Transverse colon (tissue), 4 donors: ENCODE results near the gene MGAT3. TPM values are rescaled to one million over a fixed set of nuclear protein-coding genes. Genes with fewer than 3 reads are reported as not detected.

ENCODE experiments used
- DNase-seq: peaks from one replicate; pipeline ENCODE4 v3.0.0-alpha.2; 2019
- H3K27ac ChIP-seq, 4 donors: fragments of 200-600 bp; sonication (generic); 2 replicates each; pipeline ENCODE4 v1.5.1; 2016 to 2018; ENCODE audit warnings: inconsistent platforms in 4 of 4
- H3K27me3 ChIP-seq: fragments of 200-600 bp; sonication (generic); 2 replicates; pipeline ENCODE4 v1.5.1; 2017; ENCODE audit warnings: inconsistent platforms
- H3K36me3 ChIP-seq, 4 donors: fragments of 200-600 bp; sonication (generic); 2 replicates each; pipeline ENCODE4 v1.5.1; 2017 to 2019; ENCODE audit warnings: inconsistent platforms in 4 of 4
- H3K4me1 ChIP-seq, 4 donors: fragments of 200-600 bp; sonication (generic); 2 replicates each; pipeline ENCODE4 v1.5.1; 2017 to 2020; ENCODE audit warnings: inconsistent platforms in 4 of 4
- H3K4me3 ChIP-seq, 4 donors: fragments of 200-600 bp; sonication (generic); 1 replicate in 1 of 4; 2 replicates in 3 of 4; pipeline versions ENCODE4 v1.5.1 to v1.6.1; 2017 to 2019; ENCODE audit warnings: inconsistent platforms in 4 of 4
- H3K9me3 ChIP-seq, 2 donors: fragments of 200-600 bp; sonication (generic); 2 replicates each; pipeline ENCODE4 v1.5.1; 2017 to 2019; ENCODE audit warnings: inconsistent platforms in 2 of 2
- CTCF ChIP-seq, 5 experiments: fragments of 200-600 bp in 3 of 5; fragments of 450-650 bp in 2 of 5; sonication (generic) in 3 of 5; IDR thresholded peaks; 1 replicate in 2 of 5; 2 replicates in 3 of 5; pipeline ENCODE4 v1.5.1; 2016 to 2017; ENCODE audit warnings: antibody characterized with exemption in 5 of 5, inconsistent platforms in 3 of 5, mild to moderate bottlenecking in 2 of 5, moderate library complexity in 1 of 5
- EP300 ChIP-seq: sonication (generic); formaldehyde crosslinking; IDR thresholded peaks from one replicate; pipeline ENCODE4 v1.6.1; 2017; ENCODE audit warnings: antibody characterized with exemption, low read depth
- POLR2A ChIP-seq: fragments of 450-650 bp; IDR thresholded peaks from one replicate; pipeline ENCODE4 v1.6.1; 2016; ENCODE audit warnings: antibody characterized with exemption, mild to moderate bottlenecking, moderate library complexity
- POLR2AphosphoS5 ChIP-seq, 3 donors: sonication (generic); formaldehyde crosslinking; IDR thresholded peaks; one replicate each; pipeline ENCODE4 v1.6.1; 2016; ENCODE audit warnings: antibody characterized with exemption in 3 of 3
- WGBS, 2 donors: methylation state at CpG; one replicate each; pipeline ENCODE4 v1.1.5; 2018; ENCODE audit warnings: low coverage in 1 of 2; 5-methylcytosine and 5-hydroxymethylcytosine counted together
- in situ Hi-C, 4 donors: fragments of 200-750 bp; cut with MboI; loops; one replicate each; pipeline versions ENCODE4 v1.15.0 to v1.15.1; 2017; ENCODE audit warnings: low sequenced_read_pairs in 3 of 4, low pct_ligation_motif_present in 1 of 4, low pct_unique_long_range_greater_than_20kb in 1 of 4
- intact Hi-C: fragments of 100-400 bp; cut with DNase I; formaldehyde crosslinking; loops from one replicate; pipeline ENCODE4 v1.15.1; 2023; ENCODE audit warnings: low total_unique reads
- total RNA-seq, 4 donors: library from RNA; depleted of rRNA; stranded (reverse); fragments of >200 nt; gene quantifications; one replicate each; pipeline ENCODE4 v1.1.0, GENCODE V29; 2016

Gene MGAT3
- total RNA-seq, 4 donors from 2014 or later, result 1.2 to 10.1 (median 5.2) TPM

- peaks cover 37 to 54% (median 45%) of the 10 kb centered on the region in 4 donors for H3K4me1 ChIP-seq
- peak within 1 kb of the TSS; percentile 91 to 97 (median 96) for H3K27ac ChIP-seq
- TF ChIP-seq POLR2A (peak; percentile 91), EP300 (no peak), CTCF (IDR thresholded peaks at IDR 0.05) (no peak), POLR2AphosphoS5 (IDR thresholded peaks at IDR 0.05) (peak; percentile 83 to 89 (median 83))
- H3K9me3 ChIP-seq, result no peaks in the 10 kb centered on the region
- WGBS, 2 donors, result 0% methylated on average over 61 of the region's 67 CpGs; no CpG with 5 or more reads in 1 of the 2 donors
- peak; percentile 100 for DNase-seq
- no peaks in the 10 kb centered on the region for H3K36me3 ChIP-seq
- no peaks in the 10 kb centered on the region for H3K27me3 ChIP-seq
- intact Hi-C loops, result no loop called here
- in situ Hi-C loops, result loop anchor here (5.0 to 25.0 kb wide), 5 partner anchors 40 to 830 kb away; partner anchors contain the start of genes SGSM3 (in 3 of the 4), ADSL (in 1 of the 4) and CBX7 (in 1 of the 4)
- H3K4me3 ChIP-seq, result peak within 1 kb of the TSS; percentile 66 to 94 (median 84)
These were observed 75.6 kb downstream of the MGAT3 start, which contains the start of gene RPS19BP1 for GRCh38 chr22:39532215-39533073. TSS of gene RPS19BP1 (minus strand) at chr22:39532748. CDS start at chr22:39532738, 10 bp downstream.

GRCh38 chr22:39534092-39534506 is 77.3 kb downstream of the MGAT3 start:
- WGBS, 2 donors, result 74 to 78% methylated on average over 8 to 12 of the region's 12 CpGs
- Histone ChIP-seq H3K4me1 (peaks cover 21 to 37% (median 28%) of the 10 kb centered on the region in 4 donors), H3K27me3 (no peaks in the 10 kb centered on the region), H3K4me3 (no peak overlapping the region), H3K9me3 (no peaks in the 10 kb centered on the region), H3K27ac (peak overlapping the region in 3 of 4 donors; percentile 6 to 22 (median 22)), H3K36me3 (no peaks in the 10 kb centered on the region)
- TF ChIP-seq POLR2AphosphoS5 (IDR thresholded peaks at IDR 0.05) (no peak), CTCF (IDR thresholded peaks at IDR 0.05) (no peak), POLR2A (no peak), EP300 (no peak)
- DNase-seq, result no peak
- intact Hi-C loops (no loop called here), in situ Hi-C loops (loop anchor here (5.0 to 25.0 kb wide), 5 partner anchors 42 to 828 kb away; partner anchors contain the start of genes SGSM3 (in 3 of the 4), ADSL (in 1 of the 4) and CBX7 (in 1 of the 4))

- peak overlapping the region in 3 of 4 donors; percentile 6 to 22 (median 22) for H3K27ac ChIP-seq
- no peaks in the 10 kb centered on the region for H3K36me3 ChIP-seq
- TF ChIP-seq POLR2A, result no peak
- TF ChIP-seq POLR2AphosphoS5 (IDR thresholded peaks at IDR 0.05), result no peak
- peak; percentile 94 to 97 (median 95) for TF ChIP-seq CTCF (IDR thresholded peaks at IDR 0.05)
- TF ChIP-seq EP300, result no peak
- in situ Hi-C loops, result loop anchor here (5.0 to 25.0 kb wide), 6 partner anchors 42 to 828 kb away; partner anchors contain the start of genes SGSM3 (in 3 of the 4), ADSL (in 1 of the 4) and CBX7 (in 1 of the 4)
- no peaks in the 10 kb centered on the region for H3K27me3 ChIP-seq
- H3K9me3 ChIP-seq, result no peaks in the 10 kb centered on the region
- 12% methylated on average over 33 of the region's 41 CpGs; no CpG with 5 or more reads in 1 of the 2 donors for WGBS, 2 donors
- H3K4me1 ChIP-seq, result peaks cover 17 to 30% (median 22%) of the 10 kb centered on the region in 4 donors
- no peak overlapping the region for H3K4me3 ChIP-seq
- intact Hi-C loops, result loop anchor here (5.0 kb wide), 2 partner anchors 488 to 813 kb away; partner anchors contain the start of gene ADSL
- DNase-seq, result peak; percentile 89
These were observed 78.0 kb downstream of the MGAT3 start for GRCh38 chr22:39534591-39535356.
